ENCODE measurements around the gene CAT.

DNA sequence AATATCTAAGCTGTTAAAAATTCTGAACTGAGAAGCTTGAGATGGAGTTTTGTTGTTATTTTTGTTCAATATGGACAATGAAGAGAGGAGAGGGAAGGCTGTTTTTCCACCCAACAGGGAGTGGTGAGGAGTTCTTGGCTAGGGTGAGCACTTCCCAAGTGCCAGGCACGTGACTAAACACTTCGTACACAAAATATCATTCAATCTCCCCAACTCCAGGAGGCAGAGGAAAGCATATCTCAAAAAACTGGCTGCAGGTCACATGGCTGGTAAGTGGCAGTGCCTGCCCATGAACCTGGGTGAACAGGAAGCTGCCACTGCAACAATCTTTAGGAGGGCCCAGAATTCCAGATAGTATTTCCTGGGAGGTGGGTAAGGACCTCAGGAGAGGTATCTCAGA lies 63.2 kb downstream of the CAT start:
- TF ChIP-seq TAF1 (IDR thresholded peaks at IDR 0.05; ENCODE audit: low read depth, low read length) = no peak
- no peak for TF ChIP-seq POLR2AphosphoS5 (IDR thresholded peaks at IDR 0.05; ENCODE audit: low read depth, low read length)
